PC-3 (cell line): ENCODE data around the gene ACVR2A. TPM values are rescaled to one million over a fixed set of nuclear protein-coding genes. Genes with fewer than 3 reads are reported as not detected.

ENCODE experiments used
- ATAC-seq: fragments of 200-7000 bp; cut with Tn5 transposase; 2 replicates; pipeline ENCODE4 v1.9.1; 2020; ENCODE audit warnings: mild to moderate bottlenecking, moderate library complexity
- BruUV-seq: library from RNA; stranded (reverse); fragments of 400-500 nt; replicated peaks from 2 replicates; lab custom pipeline; 2021; lab: Mats Ljungman, UMichigan
- CTCF ChIA-PET: fragments of 300-600 bp; sonication (Branson Sonifier 250); formaldehyde crosslinking; loops from one replicate; lab custom pipeline; 2022; ENCODE audit warnings: antibody characterized with exemption; lab: Charles Lee
- POLR2A ChIA-PET: fragments of 300-600 bp; sonication (Branson Sonifier 250); formaldehyde crosslinking; loops from one replicate; lab custom pipeline; 2022; ENCODE audit warnings: antibody characterized with exemption; ENCODE audit not compliant: unreplicated experiment; lab: Charles Lee
- DNase-seq: peaks from one replicate; pipeline ENCODE4 v3.0.0-alpha.2; 2015
- H2AFZ ChIP-seq: fragments of 300-600 bp; sonication (generic); 2 replicates; pipeline ENCODE4 v1.6.0; 2016; ENCODE audit warnings: antibody characterized with exemption, low read length
- H3F3A ChIP-seq: fragments of 300-600 bp; sonication (generic); one replicate; pipeline ENCODE4 v1.6.0; 2017; ENCODE audit warnings: antibody characterized with exemption, low read length, control low read depth, mild to moderate bottlenecking; ENCODE audit not compliant: unreplicated experiment
- H3K27ac ChIP-seq: fragments of 300-600 bp; sonication (generic); 2 replicates; pipeline ENCODE4 v1.5.1; 2016; ENCODE audit warnings: mild to moderate bottlenecking, low read length
- H3K27me3 ChIP-seq: fragments of 300-600 bp; sonication (generic); 2 replicates; pipeline ENCODE4 v1.6.1; 2016; ENCODE audit warnings: low read length, mixed read lengths
- H3K36me3 ChIP-seq: fragments of 300-600 bp; sonication (generic); 2 replicates; pipeline ENCODE4 v1.6.1; 2016; ENCODE audit warnings: low read depth, mixed run types, low read length, mixed read lengths
- H3K4me1 ChIP-seq: fragments of 300-600 bp; sonication (generic); 2 replicates; pipeline ENCODE4 v1.5.1; 2016; ENCODE audit warnings: low read length; ENCODE audit not compliant: insufficient read depth
- H3K4me2 ChIP-seq: fragments of 300-600 bp; sonication (generic); 2 replicates; pipeline ENCODE4 v1.6.0; 2016; ENCODE audit warnings: low read length
- H3K4me3 ChIP-seq: fragments of 300-600 bp; sonication (generic); 2 replicates; pipeline ENCODE4 v1.5.1; 2016; ENCODE audit warnings: mild to moderate bottlenecking, low read length, mixed read lengths
- H3K79me2 ChIP-seq: fragments of 300-600 bp; sonication (generic); 2 replicates; pipeline ENCODE4 v1.6.1; 2017; ENCODE audit warnings: low read length, mixed read lengths
- H3K9ac ChIP-seq: fragments of 300-600 bp; sonication (generic); 2 replicates; pipeline ENCODE4 v1.6.0; 2016; ENCODE audit warnings: mild to moderate bottlenecking, low read length
- H3K9me2 ChIP-seq: fragments of 300-600 bp; sonication (generic); replicated peaks from 2 replicates; pipeline ENCODE4 v1.6.1; 2016; ENCODE audit warnings: mixed run types, low read length, mixed read lengths
- H3K9me3 ChIP-seq: fragments of 300-600 bp; sonication (generic); 2 replicates; pipeline ENCODE4 v1.6.1; 2016; ENCODE audit warnings: low read length, mixed read lengths
- H4K20me1 ChIP-seq: fragments of 300-600 bp; sonication (generic); 2 replicates; pipeline ENCODE4 v1.6.1; 2016; ENCODE audit warnings: low read length, mixed read lengths
- EZH2 ChIP-seq: fragments of 300-600 bp; sonication (generic); IDR thresholded peaks from one replicate; pipeline ENCODE4 v1.6.1; 2017; ENCODE audit warnings: antibody characterized with exemption, mild to moderate bottlenecking, low read length; ENCODE audit not compliant: unreplicated experiment
- EZH2phosphoT487 ChIP-seq: fragments of 300-600 bp; sonication (generic); IDR thresholded peaks from 2 replicates; pipeline ENCODE4 v1.6.1; 2018; ENCODE audit warnings: mild to moderate bottlenecking, antibody characterized with exemption, low read length, borderline replicate concordance
- intact Hi-C: fragments of 100-400 bp; cut with micrococcal nuclease; formaldehyde crosslinking; loops from 2 replicates; pipeline ENCODE4 v1.9.0; 2023
- total RNA-seq: library from RNA; depleted of rRNA; stranded (reverse); fragments of >200 nt; gene quantifications from 2 replicates; pipeline ENCODE4 v1.2.3, GENCODE V29; 2014
- TF ChIP-seq, protein P1 (sequence below): fragments of 300-600 bp; sonication (generic); conservative IDR thresholded peaks from 2 replicates; pipeline ENCODE4 v1.5.1; 2017; ENCODE audit warnings: antibody characterized with exemption, low read depth, mild to moderate bottlenecking, low read length

The ACVR2A gene
- total RNA-seq, 1 experiment from 2014 or later: 6.5 TPM

DNA sequence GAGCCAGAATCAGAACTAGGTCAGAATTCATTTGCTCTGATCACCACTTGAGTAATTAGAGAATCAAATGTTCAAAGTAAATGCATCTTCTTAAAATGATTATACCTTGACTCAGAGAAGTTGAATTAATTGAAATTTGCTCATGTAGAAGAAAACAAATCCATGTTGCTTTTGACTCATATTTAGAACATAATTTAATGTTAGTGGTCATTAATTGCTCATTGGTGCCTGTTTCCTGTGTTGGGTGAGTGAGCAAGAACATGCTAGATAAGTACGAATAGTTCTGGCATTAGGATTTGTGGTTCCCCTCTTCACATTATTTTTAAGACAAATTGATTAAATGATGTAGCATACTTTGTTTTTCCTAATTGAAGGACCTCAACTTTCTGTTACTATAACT is 19.0 kb downstream of the ACVR2A start:
- H3K27me3 ChIP-seq: no peaks in the 10 kb centered on the region
- H3K4me2 ChIP-seq: no peak overlapping the region; the same call in 1 of the 2 replicates
- no peak overlapping the region for H3K4me3 ChIP-seq
- no peaks in the 10 kb centered on the region; the same call in 1 of the 2 replicates for H4K20me1 ChIP-seq
- ATAC-seq: peak; percentile 27
- peaks cover 14% of the 10 kb centered on the region; the same call in 1 of the 2 replicates for H3K4me1 ChIP-seq
- CTCF ChIA-PET: no interaction called here
- no peak overlapping the region for H2AFZ ChIP-seq
- H3F3A ChIP-seq: no peaks in the 10 kb centered on the region
- H3K36me3 ChIP-seq: no peaks in the 10 kb centered on the region
- no TSS peak for BruUV-seq
- intact Hi-C loops: no loop called here
- peak; percentile 51 for DNase-seq
- H3K9ac ChIP-seq: no peak overlapping the region
- H3K79me2 ChIP-seq: peaks cover 95% of the 10 kb centered on the region
- H3K9me2 ChIP-seq: no peaks in the 10 kb centered on the region
- no peaks in the 10 kb centered on the region for H3K9me3 ChIP-seq
- TF ChIP-seq EZH2 (no peak), EZH2phosphoT487 (no peak)
- TF ChIP-seq, protein P1, sequence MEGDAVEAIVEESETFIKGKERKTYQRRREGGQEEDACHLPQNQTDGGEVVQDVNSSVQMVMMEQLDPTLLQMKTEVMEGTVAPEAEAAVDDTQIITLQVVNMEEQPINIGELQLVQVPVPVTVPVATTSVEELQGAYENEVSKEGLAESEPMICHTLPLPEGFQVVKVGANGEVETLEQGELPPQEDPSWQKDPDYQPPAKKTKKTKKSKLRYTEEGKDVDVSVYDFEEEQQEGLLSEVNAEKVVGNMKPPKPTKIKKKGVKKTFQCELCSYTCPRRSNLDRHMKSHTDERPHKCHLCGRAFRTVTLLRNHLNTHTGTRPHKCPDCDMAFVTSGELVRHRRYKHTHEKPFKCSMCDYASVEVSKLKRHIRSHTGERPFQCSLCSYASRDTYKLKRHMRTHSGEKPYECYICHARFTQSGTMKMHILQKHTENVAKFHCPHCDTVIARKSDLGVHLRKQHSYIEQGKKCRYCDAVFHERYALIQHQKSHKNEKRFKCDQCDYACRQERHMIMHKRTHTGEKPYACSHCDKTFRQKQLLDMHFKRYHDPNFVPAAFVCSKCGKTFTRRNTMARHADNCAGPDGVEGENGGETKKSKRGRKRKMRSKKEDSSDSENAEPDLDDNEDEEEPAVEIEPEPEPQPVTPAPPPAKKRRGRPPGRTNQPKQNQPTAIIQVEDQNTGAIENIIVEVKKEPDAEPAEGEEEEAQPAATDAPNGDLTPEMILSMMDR: no peak
- POLR2A ChIA-PET: no interaction called here
- no peak overlapping the region for H3K27ac ChIP-seq

DNA sequence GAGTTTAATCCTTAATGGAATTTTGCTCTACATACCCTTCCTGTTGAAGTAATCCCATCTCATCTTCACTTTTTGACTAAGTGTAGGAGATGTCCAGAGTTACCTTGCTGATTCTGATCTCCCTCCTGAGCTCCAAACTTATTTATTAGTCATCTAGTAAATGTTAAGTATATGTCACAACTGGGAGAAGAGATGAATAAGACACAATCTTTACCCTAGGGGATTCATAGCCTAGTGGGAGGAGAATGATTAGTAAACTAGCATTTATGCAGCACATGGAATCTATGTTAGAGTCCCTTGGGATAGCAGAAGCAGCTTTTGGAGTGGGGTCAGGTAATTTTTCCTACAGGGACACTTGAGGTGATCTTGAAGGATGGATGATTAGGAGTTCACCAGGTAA is 20.7 kb downstream of the ACVR2A start:
- TF ChIP-seq EZH2: no peak
- H2AFZ ChIP-seq: no peak overlapping the region
- H3K4me3 ChIP-seq: no peak overlapping the region
- intact Hi-C loops: no loop called here
- H4K20me1 ChIP-seq: no peaks in the 10 kb centered on the region; the same call in 1 of the 2 replicates
- CTCF ChIA-PET: no interaction called here
- H3K36me3 ChIP-seq: no peaks in the 10 kb centered on the region
- DNase-seq (peak; percentile 38), ATAC-seq (no peak; the same call in 1 of the 2 replicates)
- no peaks in the 10 kb centered on the region for H3K9me3 ChIP-seq
- no peak overlapping the region for H3K4me2 ChIP-seq
- no peaks in the 10 kb centered on the region for H3K9me2 ChIP-seq
- H3K79me2 ChIP-seq: peaks cover 92% of the 10 kb centered on the region
- BruUV-seq: no TSS peak
- POLR2A ChIA-PET: no interaction called here
- H3K27ac ChIP-seq: no peak overlapping the region
- peaks cover 14% of the 10 kb centered on the region; the same call in 1 of the 2 replicates for H3K4me1 ChIP-seq
- H3K9ac ChIP-seq: no peak overlapping the region
- H3K27me3 ChIP-seq: no peaks in the 10 kb centered on the region
- H3F3A ChIP-seq: no peaks in the 10 kb centered on the region

DNA sequence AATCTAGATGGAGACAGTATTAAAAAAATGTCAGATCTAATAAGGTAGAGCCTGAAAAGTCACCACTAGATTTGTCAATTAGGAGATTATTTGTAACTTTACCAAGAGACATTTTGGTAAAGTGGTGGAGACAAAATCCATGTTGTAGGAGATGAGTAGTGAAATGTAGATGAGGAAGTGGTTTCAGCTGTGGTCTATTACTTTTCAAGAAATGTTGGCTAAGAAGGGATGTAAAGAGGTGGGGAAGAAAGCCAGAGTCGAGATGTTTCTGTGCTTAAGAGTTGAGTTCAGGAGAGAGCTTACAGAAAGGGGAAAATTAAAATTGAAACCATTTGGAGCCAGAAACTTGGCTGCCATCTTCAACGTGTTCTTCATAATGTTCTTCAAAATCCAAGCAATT is 22.2 kb downstream of the ACVR2A start:
- Histone ChIP-seq H3K9me3 (no peaks in the 10 kb centered on the region), H3K79me2 (peaks cover 92% of the 10 kb centered on the region), H2AFZ (no peak overlapping the region), H3K9ac (no peak overlapping the region), H3K27ac (no peak overlapping the region), H3K36me3 (no peaks in the 10 kb centered on the region), H3K27me3 (no peaks in the 10 kb centered on the region), H4K20me1 (no peaks in the 10 kb centered on the region; the same call in 1 of the 2 replicates), H3K9me2 (no peaks in the 10 kb centered on the region), H3K4me1 (peaks cover 14% of the 10 kb centered on the region; the same call in 1 of the 2 replicates), H3F3A (no peaks in the 10 kb centered on the region), H3K4me2 (no peak overlapping the region), H3K4me3 (no peak overlapping the region)
- CTCF ChIA-PET: no interaction called here
- BruUV-seq: no TSS peak
- TF ChIP-seq EZH2phosphoT487: no peak
- TF ChIP-seq, protein P1: no peak
- no peak for TF ChIP-seq EZH2
- POLR2A ChIA-PET: no interaction called here
- intact Hi-C loops: no loop called here
- ATAC-seq: no peak
- DNase-seq: no peak
